ENCODE results near the gene ROBO1. TPM values are rescaled to one million over a fixed set of nuclear protein-coding genes. Genes with fewer than 3 reads are reported as not detected.

Gene ROBO1
- total RNA-seq, 4 donors from 2014 or later, result 8.6 to 26.3 (median 16.6) TPM

- Histone ChIP-seq H3K27me3 (no peaks in the 10 kb centered on the region), H3K9me3 (no peaks in the 10 kb centered on the region), H3K27ac (no peak overlapping the region), H3K36me3 (no peaks in the 10 kb centered on the region), H3K4me3 (replicated peaks in 1 of 3) (no peak overlapping the region), H3K4me1 (no peaks in the 10 kb centered on the region)
- intact Hi-C loops (cut with DNase I), result no loop called here
- TF ChIP-seq CTCF (IDR thresholded peaks at IDR 0.05) (no peak), POLR2A (IDR thresholded peaks at IDR 0.05) (no peak)
- WGBS, 2 donors, result 86 to 89% methylated on average over 4 of the region's 4 CpGs
- DNase-seq, result no peak
These were observed 908.9 kb downstream of the ROBO1 start for GRCh38 chr3:78858910-78859309.

DNA sequence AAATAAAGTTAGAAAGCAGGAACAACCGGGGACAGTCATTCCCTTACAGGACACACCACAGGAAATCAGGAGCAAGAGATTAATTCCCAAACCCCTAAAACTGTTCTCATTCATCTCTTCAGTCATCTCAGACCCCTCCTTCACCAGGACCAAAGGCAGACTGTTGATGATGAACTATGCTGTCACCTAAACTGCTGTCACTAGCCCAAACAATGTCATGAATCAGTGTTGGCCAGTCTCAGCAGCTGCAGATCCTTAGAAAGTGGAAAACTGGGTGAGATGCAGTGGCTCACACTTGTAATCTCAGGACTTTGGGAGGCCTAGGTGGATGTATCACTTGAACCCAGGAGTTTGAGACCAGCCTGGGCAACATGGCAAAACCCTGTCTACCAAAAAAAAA lies 909.6 kb downstream of the ROBO1 start:
- TF ChIP-seq POLR2A (IDR thresholded peaks at IDR 0.05) (no peak), CTCF (IDR thresholded peaks at IDR 0.05) (no peak)
- DNase-seq, result no peak
- intact Hi-C loops (cut with DNase I), result no loop called here

DNA sequence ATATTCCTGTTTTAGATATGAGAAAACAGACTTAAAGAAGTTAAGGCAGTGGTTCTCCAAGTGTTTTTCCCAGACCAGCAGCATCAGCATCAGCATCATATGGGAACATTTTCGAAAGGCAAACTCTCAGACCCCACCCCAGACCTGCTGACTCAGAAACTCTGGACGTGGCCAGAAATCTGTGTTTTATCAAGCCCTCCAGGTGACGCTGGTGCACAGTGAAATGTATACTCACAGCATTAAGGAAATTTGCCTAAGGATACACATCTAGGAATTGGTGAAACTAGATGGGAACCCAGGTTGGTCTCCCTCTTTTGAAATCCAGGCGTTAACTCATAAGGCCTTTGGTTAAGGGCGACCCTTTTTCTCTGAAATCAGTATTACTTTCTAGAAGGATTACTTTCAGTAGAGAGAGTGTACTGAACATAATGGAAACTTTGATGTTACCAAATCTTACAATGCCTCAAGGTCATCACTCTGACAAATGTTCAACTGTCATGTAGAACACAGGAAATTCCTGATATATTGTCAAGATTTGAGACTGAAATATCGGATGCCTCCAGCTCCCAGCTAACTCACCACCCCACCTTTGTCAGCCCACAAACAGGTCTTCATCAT lies 910.2 kb downstream of the ROBO1 start:
- Histone ChIP-seq H3K36me3 (no peaks in the 10 kb centered on the region), H3K27ac (no peak overlapping the region), H3K9me3 (no peaks in the 10 kb centered on the region), H3K4me1 (no peaks in the 10 kb centered on the region), H3K27me3 (no peaks in the 10 kb centered on the region), H3K4me3 (replicated peaks in 1 of 3) (no peak overlapping the region)
- DNase-seq, result no peak
- intact Hi-C loops (cut with DNase I), result no loop called here
- 92 to 93% methylated on average over 6 of the region's 6 CpGs for WGBS, 2 donors
- TF ChIP-seq CTCF (IDR thresholded peaks at IDR 0.05) (no peak), POLR2A (IDR thresholded peaks at IDR 0.05) (no peak)

More for the DNA sequence above, 909.6 kb downstream of the ROBO1 start:
- Histone ChIP-seq H3K36me3 (no peaks in the 10 kb centered on the region), H3K9me3 (no peaks in the 10 kb centered on the region), H3K4me3 (replicated peaks in 1 of 3) (no peak overlapping the region), H3K27ac (no peak overlapping the region), H3K4me1 (no peaks in the 10 kb centered on the region), H3K27me3 (no peaks in the 10 kb centered on the region)
- WGBS, 2 donors, result 59 to 67% methylated on average over 1 of the region's 1 CpG

- no peaks in the 10 kb centered on the region for H3K27me3 ChIP-seq
- intact Hi-C loops (cut with DNase I), result no loop called here
- H3K36me3 ChIP-seq, result no peaks in the 10 kb centered on the region
- WGBS, 2 donors, result 91% methylated on average over 2 of the region's 2 CpGs
- no peak overlapping the region for H3K27ac ChIP-seq
- TF ChIP-seq CTCF (IDR thresholded peaks at IDR 0.05) (no peak), POLR2A (IDR thresholded peaks at IDR 0.05) (no peak)
- DNase-seq, result no peak
- no peak overlapping the region for H3K4me3 ChIP-seq (replicated peaks in 1 of 3)
- H3K4me1 ChIP-seq, result no peaks in the 10 kb centered on the region
- H3K9me3 ChIP-seq, result no peaks in the 10 kb centered on the region
These were observed 911.6 kb downstream of the ROBO1 start for GRCh38 chr3:78856164-78856563.

- Histone ChIP-seq H3K4me3 (replicated peaks in 1 of 3) (no peak overlapping the region), H3K27ac (no peak overlapping the region), H3K27me3 (no peaks in the 10 kb centered on the region), H3K4me1 (no peaks in the 10 kb centered on the region), H3K9me3 (no peaks in the 10 kb centered on the region), H3K36me3 (no peaks in the 10 kb centered on the region)
- intact Hi-C loops (cut with DNase I), result no loop called here
- no peak for TF ChIP-seq CTCF (IDR thresholded peaks at IDR 0.05)
- TF ChIP-seq POLR2A (IDR thresholded peaks at IDR 0.05), result no peak
- no peak for DNase-seq
- 90 to 93% methylated on average over 5 of the region's 5 CpGs for WGBS, 2 donors
These were observed 912.6 kb downstream of the ROBO1 start for GRCh38 chr3:78855190-78855589.

Measured in thyroid gland (tissue), 4 donors.